Amniotic epithelial cell (primary cell): Measurements from ENCODE around the gene HMGN1.

ENCODE experiments used
- DNase-seq: peaks from one replicate; pipeline ENCODE4 v3.0.0-alpha.2; 2010; ENCODE audit warnings: low read depth

HMGN1 gene

GRCh38 chr21:39296891-39297290, 52.0 kb downstream of the HMGN1 start:
- no peak for DNase-seq
